Activated T-cell treated with anti-CD3 and anti-CD28 coated beads, Interleukin-2, amount 50 U/mL, for 24 hours (primary cell): Measurements from ENCODE around the gene ARL14EP.

Experiments
- DNase-seq: peaks from one replicate; pipeline ENCODE4 v3.0.0-alpha.2; 2020
- H3K27ac Mint-ChIP-seq: 2 replicates; pipeline ENCODE4 v1.8.0; 2020; ENCODE audit warnings: mild to moderate bottlenecking, mixed read lengths
- H3K27me3 Mint-ChIP-seq: 2 replicates; pipeline ENCODE4 v1.8.0; 2020; ENCODE audit warnings: mixed read lengths
- H3K36me3 Mint-ChIP-seq: 2 replicates; pipeline ENCODE4 v1.8.0; 2020; ENCODE audit warnings: low read depth, mixed read lengths
- H3K4me1 Mint-ChIP-seq: 2 replicates; pipeline ENCODE4 v1.8.0; 2020; ENCODE audit warnings: low read depth, mixed read lengths
- H3K4me3 Mint-ChIP-seq: 2 replicates; pipeline ENCODE4 v1.8.0; 2020; ENCODE audit warnings: mild to moderate bottlenecking, moderate library complexity, mixed read lengths
- H3K9me3 Mint-ChIP-seq: 2 replicates; pipeline ENCODE4 v1.8.0; 2020; ENCODE audit warnings: mixed read lengths

The ARL14EP gene

DNA sequence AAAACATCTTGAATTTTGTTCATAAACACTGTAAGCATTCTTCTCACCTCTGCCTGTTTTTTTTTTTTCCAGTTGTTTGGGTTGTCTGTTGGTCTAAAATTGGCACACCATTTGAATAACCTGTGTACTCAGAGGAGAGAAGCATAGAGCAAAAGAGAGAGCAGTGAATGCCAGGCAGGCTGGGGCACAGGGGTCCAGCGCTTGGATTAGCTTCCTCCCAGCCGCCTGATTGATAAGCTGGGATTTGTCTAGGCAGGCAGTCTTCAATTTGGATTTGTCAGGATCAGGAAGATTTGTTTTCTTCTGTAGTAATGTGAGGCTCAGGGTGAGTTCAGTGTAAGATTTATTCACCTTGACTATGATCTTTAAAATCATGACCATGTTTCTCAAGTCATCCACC lies 59.0 kb downstream of the ARL14EP start:
- DNase-seq = no peak
- Mint-ChIP-seq H3K4me1 (no peaks in the 10 kb centered on the region), H3K36me3 (no peaks in the 10 kb centered on the region), H3K9me3 (no peaks in the 10 kb centered on the region), H3K27me3 (peaks cover 14% of the 10 kb centered on the region), H3K27ac (no peak overlapping the region), H3K4me3 (no peak overlapping the region)
